Astrocyte (in vitro differentiated cells and primary cell): ENCODE data around the gene DYTN.

ENCODE experiments used
- CTCF ChIP-seq: IDR thresholded peaks from 2 replicates; pipeline ENCODE4 v1.5.1; 2011; ENCODE audit warnings: low read depth, mild to moderate bottlenecking, inconsistent platforms, low read length, moderate library complexity; ENCODE audit not compliant: insufficient read depth
- EZH2 ChIP-seq: IDR thresholded peaks from 2 replicates; pipeline ENCODE4 v1.6.1; 2012; ENCODE audit warnings: mild to moderate bottlenecking, low read length, inconsistent platforms; ENCODE audit not compliant: insufficient read depth

- TF ChIP-seq CTCF (no peak), EZH2 (no peak)
These were observed 21.1 kb upstream of the DYTN start for GRCh38 chr2:206739271-206739670.
